ENCODE results near the gene ZNF33B.

DNA sequence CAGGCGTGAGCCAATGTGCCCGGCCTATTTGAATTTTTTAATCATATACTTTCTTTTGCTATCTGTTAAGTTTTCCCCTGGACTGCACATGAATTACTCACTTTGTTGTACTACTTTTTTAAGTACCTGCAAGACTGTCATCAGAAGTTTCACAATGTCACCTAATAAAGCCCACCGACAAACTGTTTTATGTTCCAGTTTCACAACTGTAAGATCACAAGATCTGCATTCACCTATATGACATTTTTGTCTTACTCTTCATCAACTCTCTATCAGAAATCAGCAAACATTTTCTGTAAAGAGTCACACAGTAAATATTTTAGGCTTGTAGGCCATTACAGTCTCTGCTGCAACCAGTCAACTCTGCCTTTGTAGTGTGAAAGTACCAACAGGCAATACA is 88.5 kb downstream of the ZNF33B start:
- TF ChIP-seq, protein P1, sequence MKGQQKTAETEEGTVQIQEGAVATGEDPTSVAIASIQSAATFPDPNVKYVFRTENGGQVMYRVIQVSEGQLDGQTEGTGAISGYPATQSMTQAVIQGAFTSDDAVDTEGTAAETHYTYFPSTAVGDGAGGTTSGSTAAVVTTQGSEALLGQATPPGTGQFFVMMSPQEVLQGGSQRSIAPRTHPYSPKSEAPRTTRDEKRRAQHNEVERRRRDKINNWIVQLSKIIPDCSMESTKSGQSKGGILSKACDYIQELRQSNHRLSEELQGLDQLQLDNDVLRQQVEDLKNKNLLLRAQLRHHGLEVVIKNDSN (CRISPR knock-in tag; IDR thresholded peaks at IDR 0.05): no peak
- TF ChIP-seq SMAD3 (CRISPR knock-in tag; IDR thresholded peaks at IDR 0.05; ENCODE audit: borderline replicate concordance) (no peak), NFE2L1 (CRISPR knock-in tag; IDR thresholded peaks at IDR 0.05) (no peak)
- TF ChIP-seq, protein P2, sequence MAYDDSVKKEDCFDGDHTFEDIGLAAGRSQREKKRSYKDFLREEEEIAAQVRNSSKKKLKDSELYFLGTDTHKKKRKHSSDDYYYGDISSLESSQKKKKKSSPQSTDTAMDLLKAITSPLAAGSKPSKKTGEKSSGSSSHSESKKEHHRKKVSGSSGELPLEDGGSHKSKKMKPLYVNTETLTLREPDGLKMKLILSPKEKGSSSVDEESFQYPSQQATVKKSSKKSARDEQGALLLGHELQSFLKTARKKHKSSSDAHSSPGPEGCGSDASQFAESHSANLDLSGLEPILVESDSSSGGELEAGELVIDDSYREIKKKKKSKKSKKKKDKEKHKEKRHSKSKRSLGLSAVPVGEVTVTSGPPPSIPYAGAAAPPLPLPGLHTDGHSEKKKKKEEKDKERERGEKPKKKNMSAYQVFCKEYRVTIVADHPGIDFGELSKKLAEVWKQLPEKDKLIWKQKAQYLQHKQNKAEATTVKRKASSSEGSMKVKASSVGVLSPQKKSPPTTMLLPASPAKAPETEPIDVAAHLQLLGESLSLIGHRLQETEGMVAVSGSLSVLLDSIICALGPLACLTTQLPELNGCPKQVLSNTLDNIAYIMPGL (CRISPR knock-in tag; IDR thresholded peaks at IDR 0.05): no peak
- TF ChIP-seq, protein P3, sequence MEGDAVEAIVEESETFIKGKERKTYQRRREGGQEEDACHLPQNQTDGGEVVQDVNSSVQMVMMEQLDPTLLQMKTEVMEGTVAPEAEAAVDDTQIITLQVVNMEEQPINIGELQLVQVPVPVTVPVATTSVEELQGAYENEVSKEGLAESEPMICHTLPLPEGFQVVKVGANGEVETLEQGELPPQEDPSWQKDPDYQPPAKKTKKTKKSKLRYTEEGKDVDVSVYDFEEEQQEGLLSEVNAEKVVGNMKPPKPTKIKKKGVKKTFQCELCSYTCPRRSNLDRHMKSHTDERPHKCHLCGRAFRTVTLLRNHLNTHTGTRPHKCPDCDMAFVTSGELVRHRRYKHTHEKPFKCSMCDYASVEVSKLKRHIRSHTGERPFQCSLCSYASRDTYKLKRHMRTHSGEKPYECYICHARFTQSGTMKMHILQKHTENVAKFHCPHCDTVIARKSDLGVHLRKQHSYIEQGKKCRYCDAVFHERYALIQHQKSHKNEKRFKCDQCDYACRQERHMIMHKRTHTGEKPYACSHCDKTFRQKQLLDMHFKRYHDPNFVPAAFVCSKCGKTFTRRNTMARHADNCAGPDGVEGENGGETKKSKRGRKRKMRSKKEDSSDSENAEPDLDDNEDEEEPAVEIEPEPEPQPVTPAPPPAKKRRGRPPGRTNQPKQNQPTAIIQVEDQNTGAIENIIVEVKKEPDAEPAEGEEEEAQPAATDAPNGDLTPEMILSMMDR (IDR thresholded peaks at IDR 0.05): no peak
- TF ChIP-seq, protein P4, sequence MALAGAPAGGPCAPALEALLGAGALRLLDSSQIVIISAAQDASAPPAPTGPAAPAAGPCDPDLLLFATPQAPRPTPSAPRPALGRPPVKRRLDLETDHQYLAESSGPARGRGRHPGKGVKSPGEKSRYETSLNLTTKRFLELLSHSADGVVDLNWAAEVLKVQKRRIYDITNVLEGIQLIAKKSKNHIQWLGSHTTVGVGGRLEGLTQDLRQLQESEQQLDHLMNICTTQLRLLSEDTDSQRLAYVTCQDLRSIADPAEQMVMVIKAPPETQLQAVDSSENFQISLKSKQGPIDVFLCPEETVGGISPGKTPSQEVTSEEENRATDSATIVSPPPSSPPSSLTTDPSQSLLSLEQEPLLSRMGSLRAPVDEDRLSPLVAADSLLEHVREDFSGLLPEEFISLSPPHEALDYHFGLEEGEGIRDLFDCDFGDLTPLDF (CRISPR knock-in tag; IDR thresholded peaks at IDR 0.05): no peak
